Thoracic aorta (tissue), 2 donors: ENCODE measurements around the gene SASH3. TPM values are rescaled to one million over a fixed set of nuclear protein-coding genes. Genes with fewer than 3 reads are reported as not detected.

Source experiments
- ATAC-seq: fragments of 150-250 bp; one replicate; pipeline ENCODE4 v1.8.0; 2017; ENCODE audit warnings: low read depth; ENCODE audit not compliant: insufficient number of reproducible peaks, low FRiP score
- DNase-seq: peaks from one replicate; pipeline ENCODE4 v3.0.0-alpha.2; 2020; ENCODE audit warnings: low spot score
- H3K27ac ChIP-seq, 2 donors: fragments of 200-600 bp; sonication (generic); 1 replicate in 1 of 2; 2 replicates in 1 of 2; pipeline ENCODE4 v1.5.1; 2016; ENCODE audit warnings: mild to moderate bottlenecking in 2 of 2, moderate library complexity in 2 of 2
- H3K27me3 ChIP-seq: fragments of 200-600 bp; sonication (generic); replicated peaks from 2 replicates; pipeline ENCODE4 v1.6.0; 2016; ENCODE audit warnings: mild to moderate bottlenecking; ENCODE audit not compliant: insufficient read depth
- H3K36me3 ChIP-seq: fragments of 200-600 bp; sonication (generic); one replicate; pipeline ENCODE4 v1.5.1; 2016
- H3K4me1 ChIP-seq, 2 donors: fragments of 200-600 bp; sonication (generic); 1 replicate in 1 of 2; 2 replicates in 1 of 2; pipeline versions ENCODE4 v1.5.1 to v1.6.0; 2016; ENCODE audit warnings: low read depth in 2 of 2, mild to moderate bottlenecking in 1 of 2; ENCODE audit not compliant: control insufficient read depth in 1 of 2
- H3K4me3 ChIP-seq: fragments of 200-600 bp; sonication (generic); 2 replicates; pipeline ENCODE4 v1.5.1; 2016; ENCODE audit warnings: mild to moderate bottlenecking
- H3K9me3 ChIP-seq: fragments of 200-600 bp; sonication (generic); 2 replicates; pipeline ENCODE4 v1.5.1; 2016
- CTCF ChIP-seq: fragments of 200-600 bp; sonication (generic); IDR thresholded peaks from one replicate; pipeline ENCODE4 v1.5.1; 2019; ENCODE audit warnings: antibody characterized with exemption
- total RNA-seq, 2 donors: library from RNA; depleted of rRNA; stranded (reverse); fragments of >200 nt; gene quantifications; one replicate each; pipeline versions ENCODE4 v1.1.0 to v1.2.3, GENCODE V29; 2016

Gene SASH3
- total RNA-seq, 2 donors from 2014 or later = 12.4 to 16.2 TPM

- no peaks in the 10 kb centered on the region for H3K36me3 ChIP-seq
These were observed 60.6 kb downstream of the SASH3 start for GRCh38 chrX:129840344-129840743.

GRCh38 chrX:129842510-129843208 lies 62.9 kb downstream of the SASH3 start:
- ATAC-seq = peak; percentile 58
- Histone ChIP-seq H3K4me1 (peaks cover 0 to 13% of the 10 kb centered on the region in 2 donors), H3K9me3 (no peaks in the 10 kb centered on the region), H3K27ac (peak overlapping the region; percentile 76 to 85), H3K27me3 (no peaks in the 10 kb centered on the region), H3K36me3 (no peaks in the 10 kb centered on the region), H3K4me3 (peak overlapping the region; percentile 85)
- no peak for TF ChIP-seq CTCF
- DNase-seq = no peak

More at GRCh38 chrX:129840344-129840743, 60.6 kb downstream of the SASH3 start:
- Histone ChIP-seq H3K27ac (no peak overlapping the region), H3K27me3 (no peaks in the 10 kb centered on the region), H3K4me1 (peaks cover 0 to 13% of the 10 kb centered on the region in 2 donors), H3K4me3 (no peak overlapping the region), H3K9me3 (no peaks in the 10 kb centered on the region)
- no peak for DNase-seq
- no peak for ATAC-seq
- no peak for TF ChIP-seq CTCF

GRCh38 chrX:129843209-129843458 lies 63.4 kb downstream of the SASH3 start:
- no peaks in the 10 kb centered on the region for H3K9me3 ChIP-seq
- DNase-seq (no peak), ATAC-seq (no peak)
- H3K4me3 ChIP-seq = peak overlapping the region; percentile 85
- H3K36me3 ChIP-seq = no peaks in the 10 kb centered on the region
- no peaks in the 10 kb centered on the region for H3K27me3 ChIP-seq
- H3K27ac ChIP-seq = peak overlapping the region; percentile 76 to 85
- H3K4me1 ChIP-seq = peaks cover 0 to 13% of the 10 kb centered on the region in 2 donors
- no peak for TF ChIP-seq CTCF

- ATAC-seq = peak; percentile 68
- Histone ChIP-seq H3K27me3 (no peaks in the 10 kb centered on the region), H3K9me3 (no peaks in the 10 kb centered on the region), H3K27ac (peak within 1 kb of the TSS; percentile 76 to 85), H3K4me3 (peak within 1 kb of the TSS; percentile 85), H3K36me3 (no peaks in the 10 kb centered on the region), H3K4me1 (peaks cover 0 to 13% of the 10 kb centered on the region in 2 donors)
- no peak for TF ChIP-seq CTCF
- DNase-seq = peak; percentile 49
These were observed 63.9 kb downstream of the SASH3 start, which contains the start of gene ZDHHC9 for GRCh38 chrX:129843459-129844306. Gene ZDHHC9, minus strand, starts transcription at chrX:129843886. Its CDS starts 1,941 bp downstream, at chrX:129841945.

Other genes starting within 250 kb of the SASH3 start
- gene OCRL, start 239.7 kb upstream of the SASH3 start, total RNA-seq = 10 to 100 TPM; 19.5 to 27.9 TPM
- gene APLN, start 125.0 kb upstream of the SASH3 start, total RNA-seq = 1 to 10 TPM; 1.1 to 1.8 TPM
- gene XPNPEP2, start 41.0 kb upstream of the SASH3 start, total RNA-seq = 1 to 10 TPM; 2.7 to 4.2 TPM
- gene ZDHHC9, start 63.9 kb downstream of the SASH3 start, total RNA-seq = 10 to 100 TPM; 18.3 to 38.4 TPM
- gene UTP14A, start 126.2 kb downstream of the SASH3 start, total RNA-seq = 10 to 100 TPM in 1 of 2 donors, 1 to 10 TPM in 1; 8.8 to 19.1 TPM
- gene BCORL1, start 202.7 kb downstream of the SASH3 start, total RNA-seq = 10 to 100 TPM in 1 of 2 donors, 1 to 10 TPM in 1; 8.5 to 22.3 TPM